HepG2 (cell line): Measurements from ENCODE around the gene HSF2BP.

Experiments used
- EZH2 ChIP-seq: conservative IDR thresholded peaks from 2 replicates; pipeline ENCODE4 v1.6.1; 2012; ENCODE audit warnings: mild to moderate bottlenecking, low read depth, low read length, moderate library complexity
- GMEB1 ChIP-seq: sonication (generic); formaldehyde crosslinking; IDR thresholded peaks from 2 replicates; pipeline ENCODE4 v1.5.1; 2020; ENCODE audit warnings: missing genetic modification reagents, mild to moderate bottlenecking, borderline replicate concordance
- MLLT10 ChIP-seq: sonication (generic); formaldehyde crosslinking; IDR thresholded peaks from 2 replicates; pipeline ENCODE4 v1.4.0; 2020; ENCODE audit warnings: missing genetic modification reagents
- MTA3 ChIP-seq: sonication (generic); formaldehyde crosslinking; IDR thresholded peaks from 2 replicates; pipeline ENCODE4 v1.4.0; 2020; ENCODE audit warnings: missing genetic modification reagents
- NR1H2 ChIP-seq: sonication (generic); formaldehyde crosslinking; IDR thresholded peaks from 2 replicates; pipeline ENCODE4 v1.8.1; 2022; ENCODE audit warnings: low read depth, missing genetic modification reagents, borderline replicate concordance
- SP1 ChIP-seq, 2 experiments: fragments of 450-650 bp in 1 of 2; sonication (generic) in 1 of 2; formaldehyde crosslinking in 1 of 2; IDR thresholded peaks; 2 replicates each; pipeline versions ENCODE4 v1.4.0 to v1.6.1; 2016 to 2020; ENCODE audit warnings: missing genetic modification reagents in 1 of 2

GRCh38 chr21:43631411-43632107 lies 27.7 kb downstream of the HSF2BP start:
- no peak for TF ChIP-seq EZH2
- TF ChIP-seq MTA3 (CRISPR knock-in tag), result no peak
- TF ChIP-seq SP1 (IDR thresholded peaks at IDR 0.05), result no peak
- no peak for TF ChIP-seq SP1 (CRISPR knock-in tag; IDR thresholded peaks at IDR 0.05)
- TF ChIP-seq MLLT10 (CRISPR knock-in tag), result no peak
- no peak for TF ChIP-seq NR1H2
- no peak for TF ChIP-seq GMEB1 (CRISPR knock-in tag)
